NCI-H2196 (cell line): ENCODE results near the gene EFCAB5.

Source experiments
- DNase-seq: peaks from one replicate; lab custom pipeline; 2025; ENCODE audit not compliant: unreplicated experiment; lab: John Stamatoyannopoulos, UW

Gene EFCAB5

DNA sequence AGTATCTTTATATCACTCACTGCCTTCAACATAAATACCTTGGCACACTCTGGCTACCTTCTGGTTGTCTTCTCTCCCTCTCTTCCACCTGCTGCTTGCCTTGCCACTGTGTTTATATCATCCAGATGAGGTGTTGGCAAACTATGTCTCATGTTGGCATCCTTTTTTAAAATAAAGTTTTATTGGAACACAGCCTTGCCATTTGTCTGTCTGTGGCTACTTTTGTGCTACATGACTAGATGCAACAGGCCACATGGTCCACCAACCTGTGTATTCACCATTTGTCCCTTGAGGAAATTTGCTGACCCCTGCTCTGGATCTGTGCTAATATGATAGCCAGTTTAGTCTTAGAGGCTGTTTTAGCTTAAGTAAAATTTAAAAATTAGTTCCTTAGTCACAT is 212.0 kb downstream of the EFCAB5 start:
- DNase-seq = no peak

DNA sequence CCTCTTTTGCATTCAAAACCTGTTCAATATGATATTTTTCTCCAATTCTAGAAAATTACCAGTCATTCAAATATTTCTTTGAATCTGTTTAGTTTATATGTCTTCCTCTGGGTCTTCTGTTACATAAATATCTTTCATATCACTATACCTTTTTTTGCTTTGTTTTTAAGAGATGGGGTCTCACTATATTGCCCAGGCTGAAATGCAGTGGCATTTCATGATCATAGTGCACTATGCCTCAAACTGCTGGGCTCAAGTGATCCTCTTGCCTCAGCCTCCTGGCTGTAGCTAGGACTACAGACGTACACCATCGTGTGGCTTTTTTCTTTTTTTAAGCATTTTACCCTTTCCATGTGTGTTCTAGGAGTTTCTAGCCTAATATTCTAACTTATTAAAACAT is 214.0 kb downstream of the EFCAB5 start:
- DNase-seq = no peak
